DOHH2 (cell line): ENCODE data around the gene ST6GAL1.
A peak's percentile ranks its signal among the peaks of the same experiment; 100 is the strongest.
"Not testable (repeated sequence)": the region's sequence is repeated elsewhere in the genome, so short reads cannot be mapped to it uniquely, and the experiment has no call there.

Experiments
- H3F3A ChIP-seq: fragments of 200-600 bp; sonication (generic), shearing (Covaris generic); 2 replicates; pipeline ENCODE4 v1.6.0; 2016; ENCODE audit warnings: antibody characterized with exemption, mild to moderate bottlenecking; ENCODE audit not compliant: control insufficient read depth, insufficient read depth
- H3K27ac ChIP-seq: fragments of 200-600 bp; sonication (generic); 2 replicates; pipeline ENCODE4 v1.5.1; 2014; ENCODE audit warnings: low read depth, mild to moderate bottlenecking, low read length, moderate library complexity
- H3K27me3 ChIP-seq: fragments of 200-600 bp; sonication (generic); 2 replicates; pipeline ENCODE4 v1.6.1; 2014; ENCODE audit warnings: mild to moderate bottlenecking, low read length, mixed read lengths; ENCODE audit not compliant: control insufficient read depth
- H3K36me3 ChIP-seq: fragments of 200-600 bp; sonication (generic); 2 replicates; pipeline ENCODE4 v1.6.1; 2014; ENCODE audit warnings: mild to moderate bottlenecking, low read length, moderate library complexity, mixed read lengths; ENCODE audit not compliant: control insufficient read depth
- H3K4me1 ChIP-seq: fragments of 200-600 bp; sonication (generic); 2 replicates; pipeline ENCODE4 v1.6.1; 2014; ENCODE audit warnings: mild to moderate bottlenecking, low read length, mixed read lengths; ENCODE audit not compliant: control insufficient read depth
- H3K4me2 ChIP-seq: fragments of 200-600 bp; sonication (generic); 2 replicates; pipeline ENCODE4 v1.6.0; 2014; ENCODE audit warnings: mild to moderate bottlenecking, low read length, moderate library complexity
- H3K4me3 ChIP-seq: fragments of 200-600 bp; sonication (generic); 2 replicates; pipeline ENCODE4 v1.5.1; 2014; ENCODE audit warnings: mild to moderate bottlenecking, low read length, mixed read lengths
- H3K79me2 ChIP-seq: fragments of 200-600 bp; sonication (generic); 2 replicates; pipeline ENCODE4 v1.6.1; 2014; ENCODE audit warnings: mild to moderate bottlenecking, low read length, mixed read lengths; ENCODE audit not compliant: control insufficient read depth
- H3K9me2 ChIP-seq: fragments of 200-600 bp; sonication (generic); replicated peaks from 2 replicates; pipeline ENCODE4 v1.6.1; 2014; ENCODE audit warnings: mild to moderate bottlenecking, low read length, mixed read lengths; ENCODE audit not compliant: control insufficient read depth
- H3K9me3 ChIP-seq: fragments of 200-600 bp; sonication (generic); 2 replicates; pipeline ENCODE4 v1.6.1; 2014; ENCODE audit warnings: antibody characterized with exemption, low read length, mixed read lengths; ENCODE audit not compliant: control insufficient read depth, insufficient read depth
- H4K20me1 ChIP-seq: fragments of 200-600 bp; sonication (generic); 2 replicates; pipeline ENCODE4 v1.6.0; 2014; ENCODE audit warnings: low read depth, mild to moderate bottlenecking, antibody characterized with exemption, low read length, moderate library complexity; ENCODE audit not compliant: control insufficient read depth, insufficient read depth
- CTCF ChIP-seq: fragments of 200-600 bp; sonication (generic); IDR thresholded peaks from one replicate; pipeline ENCODE4 v1.5.1; 2014; ENCODE audit warnings: antibody characterized with exemption, mild to moderate bottlenecking, low read depth, low read length; ENCODE audit not compliant: poor library complexity, severe bottlenecking
- EZH2phosphoT487 ChIP-seq: fragments of 200-600 bp; sonication (generic); IDR thresholded peaks from 2 replicates; pipeline ENCODE4 v1.6.1; 2017; ENCODE audit warnings: borderline replicate concordance, mild to moderate bottlenecking, antibody characterized with exemption, low read length, moderate library complexity, mixed read lengths

Gene ST6GAL1

GRCh38 chr3:187051724-187052366 lies 121.5 kb downstream of the ST6GAL1 start:
- H3K9me3 ChIP-seq: peaks cover 13% of the 10 kb centered on the region; the same call in 1 of the 2 replicates
- TF ChIP-seq EZH2phosphoT487: no peak
- no peak for TF ChIP-seq CTCF
- peaks cover 92% of the 10 kb centered on the region for H3K79me2 ChIP-seq

GRCh38 chr3:187052427-187052826 lies 122.1 kb downstream of the ST6GAL1 start:
- H3K4me3 ChIP-seq, H3F3A ChIP-seq, H3K4me2 ChIP-seq, H3K27me3 ChIP-seq, H3K9me2 ChIP-seq, H4K20me1 ChIP-seq, H3K27ac ChIP-seq: not testable (repeated sequence)
- Histone ChIP-seq H3K36me3 (peaks cover 90% of the 10 kb centered on the region), H3K79me2 (peaks cover 92% of the 10 kb centered on the region), H3K9me3 (peaks cover 13% of the 10 kb centered on the region; the same call in 1 of the 2 replicates), H3K4me1 (peaks cover 41% of the 10 kb centered on the region)

More at GRCh38 chr3:187051724-187052366, 121.5 kb downstream of the ST6GAL1 start:
- Histone ChIP-seq H3F3A (no peaks in the 10 kb centered on the region; the same call in 1 of the 2 replicates), H3K4me1 (peaks cover 36% of the 10 kb centered on the region), H3K27me3 (no peaks in the 10 kb centered on the region), H3K4me3 (no peak overlapping the region), H3K36me3 (peaks cover 90% of the 10 kb centered on the region), H3K4me2 (no peak overlapping the region), H4K20me1 (peaks cover 4% of the 10 kb centered on the region; the same call in 1 of the 2 replicates), H3K27ac (no peak overlapping the region), H3K9me2 (no peaks in the 10 kb centered on the region)

GRCh38 chr3:187054433-187054832 lies 124.1 kb downstream of the ST6GAL1 start:
- H3K9me3 ChIP-seq: peaks cover 13% of the 10 kb centered on the region; the same call in 1 of the 2 replicates
- H4K20me1 ChIP-seq, H3F3A ChIP-seq, H3K27ac ChIP-seq, H3K4me2 ChIP-seq, H3K27me3 ChIP-seq, H3K9me2 ChIP-seq, H3K4me3 ChIP-seq: not testable (repeated sequence)
- peaks cover 55% of the 10 kb centered on the region for H3K4me1 ChIP-seq
- peaks cover 91% of the 10 kb centered on the region for H3K36me3 ChIP-seq
- peaks cover 90% of the 10 kb centered on the region for H3K79me2 ChIP-seq

- not testable (repeated sequence) for H3K9me2 ChIP-seq, H3K27ac ChIP-seq, H3K27me3 ChIP-seq, H3K4me3 ChIP-seq, H3K9me3 ChIP-seq, H4K20me1 ChIP-seq, H3K4me2 ChIP-seq
- Histone ChIP-seq H3K4me1 (peaks cover 67% of the 10 kb centered on the region), H3K36me3 (peaks cover 92% of the 10 kb centered on the region), H3K79me2 (peaks cover 93% of the 10 kb centered on the region), H3F3A (peaks cover 31% of the 10 kb centered on the region)
Observed at GRCh38 chr3:187057803-187058202, 127.5 kb downstream of the ST6GAL1 start.

GRCh38 chr3:187061748-187062147 lies 131.4 kb downstream of the ST6GAL1 start:
- H4K20me1 ChIP-seq: 0 out of 2 replicates have a peak, but pooled peaks cover 2% of the 10 kb centered on the region
- H3K9me3 ChIP-seq: no peaks in the 10 kb centered on the region
- H3K4me1 ChIP-seq: peaks cover 96% of the 10 kb centered on the region
- peak overlapping the region; percentile 74 for H3K4me3 ChIP-seq
- H3F3A ChIP-seq: peaks cover 64% of the 10 kb centered on the region
- peak overlapping the region; percentile 88 for H3K4me2 ChIP-seq
- peak overlapping the region; percentile 98 for H3K27ac ChIP-seq
- H3K27me3 ChIP-seq: no peaks in the 10 kb centered on the region
- no peaks in the 10 kb centered on the region for H3K9me2 ChIP-seq
- peaks cover 93% of the 10 kb centered on the region for H3K36me3 ChIP-seq
- TF ChIP-seq EZH2phosphoT487 (no peak), CTCF (no peak)
- H3K79me2 ChIP-seq: peaks cover 91% of the 10 kb centered on the region
